Epithelial cell of esophagus (primary cell): ENCODE measurements around the gene HP.
A peak's percentile ranks its signal among the peaks of the same experiment; 100 is the strongest.
"Not testable (repeated sequence)": the region's sequence is repeated elsewhere in the genome, so short reads cannot be mapped to it uniquely, and the experiment has no call there.

Experiments used
- DNase-seq: peaks from one replicate; pipeline ENCODE4 v3.0.0; 2010; ENCODE audit warnings: low read depth
- H3K4me3 ChIP-seq: 2 replicates; pipeline ENCODE4 v1.5.1; 2011; ENCODE audit warnings: mild to moderate bottlenecking, low read length, control low read depth
- CTCF ChIP-seq: IDR thresholded peaks from 2 replicates; pipeline ENCODE4 v1.5.1; 2011; ENCODE audit warnings: low read depth, mild to moderate bottlenecking, low read length, control low read depth, inconsistent platforms; ENCODE audit not compliant: insufficient read depth; ENCODE audit errors: missing control alignments

Gene HP

GRCh38 chr16:72055911-72056310, 1.6 kb downstream of the HP start:
- DNase-seq = no peak
- no peak overlapping the region for H3K4me3 ChIP-seq
- no peak for TF ChIP-seq CTCF

GRCh38 chr16:72057313-72057712, 3.0 kb downstream of the HP start:
- H3K4me3 ChIP-seq, DNase-seq: not testable (repeated sequence)

GRCh38 chr16:72059060-72059459, 4.8 kb downstream of the HP start:
- H3K4me3 ChIP-seq, DNase-seq: not testable (repeated sequence)

GRCh38 chr16:72060405-72060804, 6.1 kb downstream of the HP start:
- TF ChIP-seq CTCF = no peak
- DNase-seq = no peak
- no peak overlapping the region for H3K4me3 ChIP-seq

GRCh38 chr16:72061564-72061963, 7.3 kb downstream of the HP start:
- no peak for TF ChIP-seq CTCF
- DNase-seq = no peak
- no peak overlapping the region for H3K4me3 ChIP-seq

- TF ChIP-seq CTCF = no peak
- no peak for DNase-seq
- no peak overlapping the region for H3K4me3 ChIP-seq
These were observed 10.1 kb downstream of the HP start for GRCh38 chr16:72064361-72064894.

GRCh38 chr16:72066747-72067146, 12.4 kb downstream of the HP start:
- H3K4me3 ChIP-seq = no peak overlapping the region
- peak; percentile 71 for TF ChIP-seq CTCF
- DNase-seq = peak; percentile 49

- H3K4me3 ChIP-seq = no peak overlapping the region
- peak; percentile 69 for DNase-seq
- TF ChIP-seq CTCF = no peak
These were observed 14.6 kb downstream of the HP start for GRCh38 chr16:72068930-72069329.
